ENCODE data around the gene FUCA2.

DNA sequence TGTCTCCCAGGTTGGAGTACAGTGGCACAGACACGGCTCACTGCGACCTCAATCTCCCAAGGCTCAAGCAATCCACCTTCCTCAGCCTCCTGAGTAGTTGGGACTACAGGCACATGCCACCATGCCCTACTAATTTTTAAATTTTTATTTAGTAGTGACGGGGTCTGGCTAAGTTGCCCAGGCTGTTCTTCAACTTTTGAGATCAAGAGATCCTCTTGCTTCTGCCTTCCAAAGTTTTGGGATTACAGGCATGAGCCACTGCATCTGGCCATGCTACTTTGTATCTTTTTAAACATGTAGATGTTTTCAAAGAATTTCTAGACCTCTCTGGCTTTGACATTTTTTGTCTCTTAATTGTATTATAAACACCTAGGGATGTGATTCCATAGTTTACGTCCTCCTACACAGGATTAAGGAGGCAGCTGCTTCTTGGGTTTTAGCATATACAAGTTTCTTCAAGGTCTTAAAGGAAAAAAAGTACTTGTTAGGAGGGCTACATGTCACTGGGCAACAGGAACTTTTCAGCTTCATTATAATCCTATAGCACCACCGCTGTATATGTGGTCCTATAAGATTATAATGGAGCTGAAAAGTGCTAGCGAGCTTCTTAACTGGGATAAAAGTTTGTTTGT, 62.3 kb downstream of the FUCA2 start:
- no peak for TF ChIP-seq EZH2 (optimal IDR thresholded peaks at IDR 0.05; ENCODE audit: low read depth, low read length)
- TF ChIP-seq, protein P1, sequence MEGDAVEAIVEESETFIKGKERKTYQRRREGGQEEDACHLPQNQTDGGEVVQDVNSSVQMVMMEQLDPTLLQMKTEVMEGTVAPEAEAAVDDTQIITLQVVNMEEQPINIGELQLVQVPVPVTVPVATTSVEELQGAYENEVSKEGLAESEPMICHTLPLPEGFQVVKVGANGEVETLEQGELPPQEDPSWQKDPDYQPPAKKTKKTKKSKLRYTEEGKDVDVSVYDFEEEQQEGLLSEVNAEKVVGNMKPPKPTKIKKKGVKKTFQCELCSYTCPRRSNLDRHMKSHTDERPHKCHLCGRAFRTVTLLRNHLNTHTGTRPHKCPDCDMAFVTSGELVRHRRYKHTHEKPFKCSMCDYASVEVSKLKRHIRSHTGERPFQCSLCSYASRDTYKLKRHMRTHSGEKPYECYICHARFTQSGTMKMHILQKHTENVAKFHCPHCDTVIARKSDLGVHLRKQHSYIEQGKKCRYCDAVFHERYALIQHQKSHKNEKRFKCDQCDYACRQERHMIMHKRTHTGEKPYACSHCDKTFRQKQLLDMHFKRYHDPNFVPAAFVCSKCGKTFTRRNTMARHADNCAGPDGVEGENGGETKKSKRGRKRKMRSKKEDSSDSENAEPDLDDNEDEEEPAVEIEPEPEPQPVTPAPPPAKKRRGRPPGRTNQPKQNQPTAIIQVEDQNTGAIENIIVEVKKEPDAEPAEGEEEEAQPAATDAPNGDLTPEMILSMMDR (IDR thresholded peaks at IDR 0.05; ENCODE audit: low read length) = no peak
- no peak for TF ChIP-seq EZH2phosphoT487 (IDR thresholded peaks at IDR 0.05; ENCODE audit: low read length)
